GM06990 (cell line): ENCODE measurements around the gene SORL1.
"Not testable (repeated sequence)": the region's sequence is repeated elsewhere in the genome, so short reads cannot be mapped to it uniquely, and the experiment has no call there.

Experiments used
- DNase-seq: peaks from one replicate; pipeline ENCODE4 v3.0.0-alpha.2; 2011; ENCODE audit not compliant: insufficient read length; ENCODE audit errors: extremely low read depth
- H3K27me3 ChIP-seq: replicated peaks from 2 replicates; pipeline ENCODE4 v1.6.0; 2011; ENCODE audit warnings: low read length; ENCODE audit not compliant: control insufficient read depth, insufficient read depth
- H3K36me3 ChIP-seq: 2 replicates; pipeline ENCODE4 v1.5.1; 2011; ENCODE audit warnings: low read length; ENCODE audit not compliant: control insufficient read depth, insufficient read depth
- H3K4me3 ChIP-seq: replicated peaks from 2 replicates; pipeline ENCODE4 v1.5.1; 2011; ENCODE audit warnings: low read depth, mild to moderate bottlenecking, control low read depth, low read length
- CTCF ChIP-seq: IDR thresholded peaks from 2 replicates; pipeline ENCODE4 v1.5.1; 2011; ENCODE audit warnings: low read length, control low read depth, mild to moderate bottlenecking, inconsistent platforms; ENCODE audit not compliant: insufficient read depth, poor library complexity, severe bottlenecking

Gene SORL1

GRCh38 chr11:121451986-121452608, at the start of gene SORL1:
Gene SORL1, plus strand, starts transcription at chr11:121452314. Its CDS starts 18 bp downstream, at chr11:121452332.
- Histone ChIP-seq H3K4me3 (peak within 1 kb of the TSS; percentile 91), H3K36me3 (peaks cover 2% of the 10 kb centered on the region; the same call in 1 of the 2 replicates), H3K27me3 (no peaks in the 10 kb centered on the region)
- DNase-seq: peak; percentile 78
- peak; percentile 66 for TF ChIP-seq CTCF

GRCh38 chr11:121405646-121406045, 46.5 kb upstream of the SORL1 start:
- Histone ChIP-seq H3K27me3 (no peaks in the 10 kb centered on the region), H3K4me3 (no peak overlapping the region), H3K36me3 (no peaks in the 10 kb centered on the region)
- TF ChIP-seq CTCF: no peak
- DNase-seq: no peak

GRCh38 chr11:121406291-121406690, 45.8 kb upstream of the SORL1 start:
- H3K27me3 ChIP-seq: no peaks in the 10 kb centered on the region
- no peak for DNase-seq
- H3K36me3 ChIP-seq: no peaks in the 10 kb centered on the region
- no peak for TF ChIP-seq CTCF
- no peak overlapping the region for H3K4me3 ChIP-seq

GRCh38 chr11:121408830-121409229, 43.3 kb upstream of the SORL1 start:
- DNase-seq: no peak
- no peak overlapping the region for H3K4me3 ChIP-seq
- no peak for TF ChIP-seq CTCF
- H3K27me3 ChIP-seq: no peaks in the 10 kb centered on the region
- H3K36me3 ChIP-seq: no peaks in the 10 kb centered on the region

- H3K4me3 ChIP-seq, H3K36me3 ChIP-seq, H3K27me3 ChIP-seq, DNase-seq: not testable (repeated sequence)
These were observed 42.1 kb upstream of the SORL1 start for GRCh38 chr11:121410041-121410440.

- H3K27me3 ChIP-seq, H3K36me3 ChIP-seq, H3K4me3 ChIP-seq, DNase-seq: not testable (repeated sequence)
These were observed 40.8 kb upstream of the SORL1 start for GRCh38 chr11:121411330-121411729.
